HG03097 (cell line): ENCODE results near the gene MAN1B1.

Source experiments
- ATAC-seq: cut with Tn5 transposase; IDR thresholded peaks from one replicate; pipeline ENCODE4 v1.9.1; 2021; ENCODE audit not compliant: unreplicated experiment, low FRiP score

The MAN1B1 gene

DNA sequence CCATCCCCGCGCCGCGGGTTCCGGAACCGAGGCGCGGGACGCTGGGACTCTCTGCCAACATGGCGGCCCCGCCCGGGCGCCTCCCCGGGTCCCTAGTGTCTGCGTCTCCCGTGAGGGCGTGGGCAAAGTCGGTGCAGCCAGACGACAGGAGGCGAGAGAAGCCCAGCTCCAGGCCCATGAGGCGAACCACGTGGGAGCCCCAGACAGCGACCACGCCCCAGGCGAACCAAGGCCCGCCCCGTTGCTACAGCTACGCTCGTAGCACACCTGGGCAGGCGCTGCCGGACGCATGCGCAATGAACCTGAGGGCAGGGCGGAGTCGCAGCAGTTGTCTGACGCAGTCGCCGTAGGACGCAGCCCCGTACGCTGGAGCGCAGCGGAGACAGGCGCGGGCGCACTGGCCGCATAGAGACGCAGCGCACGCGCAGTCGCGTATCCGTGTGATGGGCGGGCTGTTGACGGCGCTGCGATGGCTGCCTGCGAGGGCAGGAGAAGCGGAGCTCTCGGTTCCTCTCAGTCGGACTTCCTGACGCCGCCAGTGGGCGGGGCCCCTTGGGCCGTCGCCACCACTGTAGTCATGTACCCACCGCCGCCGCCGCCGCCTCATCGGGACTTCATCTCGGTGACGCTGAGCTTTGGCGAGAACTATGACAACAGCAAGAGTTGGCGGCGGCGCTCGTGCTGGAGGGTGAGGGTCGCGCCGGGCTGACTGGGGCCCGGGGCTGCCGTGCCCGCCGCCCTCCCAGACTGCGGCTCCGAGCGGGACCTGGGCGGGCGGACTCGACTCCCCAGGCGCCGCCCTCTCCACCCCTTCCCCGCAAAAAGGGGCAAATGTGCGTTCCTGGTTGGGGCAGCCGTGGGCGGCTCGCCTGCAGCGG lies at the start of gene MAN1B1:
Gene MAN1B1 (plus strand): TSS at position 455 of the 878 bp plus-strand sequence. CDS start 15 bp downstream, at position 470.
- peak; percentile 73 for ATAC-seq

DNA sequence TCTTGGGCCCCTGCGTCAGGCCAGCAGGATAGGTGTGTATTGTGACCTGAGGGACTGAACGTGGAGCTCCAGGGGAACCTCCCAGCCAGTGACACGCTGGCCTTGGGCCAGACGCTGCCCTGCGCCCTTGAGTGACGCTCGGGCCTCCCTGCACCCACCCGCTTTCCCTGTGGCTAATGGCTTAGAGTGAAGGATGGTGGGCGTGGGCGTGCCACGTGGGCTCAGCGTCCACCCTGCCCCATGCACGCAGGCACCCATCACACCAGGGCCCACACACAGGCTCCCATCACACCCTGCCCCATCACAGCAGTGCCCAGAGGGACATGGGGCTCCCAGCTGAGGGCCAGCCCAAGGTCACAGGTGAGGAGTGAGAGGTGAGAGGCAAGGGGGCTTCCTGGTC lies 49.8 kb upstream of the MAN1B1 start:
- ATAC-seq = no peak

DNA sequence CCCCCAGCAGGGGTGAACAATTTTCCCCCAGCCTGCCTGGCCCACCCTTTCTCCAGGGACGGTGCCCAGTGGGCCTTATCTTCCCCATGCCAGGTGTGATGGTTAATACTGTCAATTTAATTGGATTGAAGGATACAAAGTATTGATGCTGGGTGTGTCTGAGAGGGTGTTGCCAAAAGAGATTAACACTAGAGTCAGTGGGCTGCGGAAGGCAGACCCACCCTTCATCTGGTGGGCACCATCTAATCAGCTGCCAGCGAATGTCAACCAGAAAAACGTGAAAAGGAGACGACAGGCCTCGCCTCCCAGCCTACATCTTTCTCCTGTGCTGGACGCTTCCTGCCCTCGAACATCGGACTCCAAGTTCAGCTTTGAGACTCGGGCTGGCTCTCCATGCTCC lies 49.3 kb upstream of the MAN1B1 start:
- no peak for ATAC-seq

DNA sequence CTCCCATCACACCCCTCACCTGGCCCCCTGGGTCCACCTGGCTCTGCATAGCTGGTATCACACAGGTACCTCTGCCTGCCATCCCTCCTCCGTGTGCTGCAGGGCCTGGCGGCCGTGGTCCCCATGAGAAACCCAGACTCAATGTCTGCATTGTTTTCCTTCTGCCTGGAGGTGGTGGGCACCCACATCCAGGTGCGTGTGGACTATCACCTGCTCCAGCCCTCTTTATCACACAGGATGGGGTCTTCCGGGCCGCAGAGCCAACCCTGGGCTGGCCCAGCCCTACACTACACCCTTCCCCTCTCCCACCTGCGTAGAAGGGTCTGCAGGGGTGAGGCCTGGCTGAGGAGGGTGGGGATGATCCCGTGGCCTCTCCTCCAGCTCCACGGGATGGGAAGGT lies 47.9 kb upstream of the MAN1B1 start:
- ATAC-seq = no peak

DNA sequence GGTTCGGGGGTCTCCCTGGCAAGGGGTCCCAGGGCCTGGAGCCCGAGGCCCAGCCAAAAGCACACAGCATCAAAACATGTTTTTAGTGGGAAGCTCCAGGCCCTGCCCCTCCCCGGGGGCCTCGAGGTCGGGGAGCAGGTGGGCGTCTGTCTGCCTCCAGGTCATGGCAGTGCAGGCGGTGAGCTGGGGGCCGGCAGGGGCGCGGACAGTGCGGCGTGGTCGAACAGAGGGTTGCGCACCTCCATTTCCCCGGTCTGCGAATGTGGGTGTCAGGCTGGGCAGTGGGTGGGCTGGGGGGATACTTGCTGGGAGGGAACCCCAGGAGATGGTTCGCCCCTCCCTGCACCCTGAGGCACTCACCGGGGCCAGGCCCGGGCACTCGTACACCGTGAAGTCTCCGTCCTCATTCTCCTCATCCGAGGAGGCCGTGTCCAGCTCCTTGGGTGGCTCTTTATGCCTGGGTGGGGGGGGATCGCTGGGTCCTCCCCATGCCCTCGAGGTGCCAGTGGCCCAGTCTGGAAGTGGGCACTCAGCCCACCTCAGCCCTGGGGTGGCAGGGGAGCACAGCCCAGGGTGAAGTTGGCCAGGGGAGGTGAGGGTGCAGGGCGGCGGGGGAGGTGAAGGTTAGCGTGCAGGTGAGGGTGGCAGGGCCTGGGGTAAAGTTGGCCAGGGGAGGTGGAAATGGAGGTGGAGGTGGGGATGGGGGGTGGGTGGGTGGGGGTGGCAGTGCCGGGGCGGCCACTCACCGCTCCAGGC lies 47.0 kb upstream of the MAN1B1 start:
- no peak for ATAC-seq

DNA sequence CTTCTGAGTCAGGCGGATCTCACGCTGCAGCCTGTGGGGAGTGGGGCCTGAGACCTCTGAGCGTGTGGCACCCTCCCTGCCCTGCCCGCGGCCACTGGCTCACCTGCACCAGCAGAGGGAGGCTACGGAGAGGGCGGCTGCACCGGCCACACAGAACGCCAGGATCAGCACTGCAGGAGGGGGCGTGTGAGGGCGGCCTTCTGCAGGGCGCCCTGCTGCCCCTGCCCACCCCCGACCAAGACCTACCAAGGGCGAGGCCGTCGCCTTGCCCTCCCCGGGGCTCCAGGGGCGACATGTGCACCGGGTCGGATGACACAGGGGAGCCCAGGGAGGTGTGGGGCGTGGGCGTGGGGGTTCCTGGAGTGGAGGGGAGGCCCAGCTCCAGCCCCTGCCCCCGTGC lies 46.2 kb upstream of the MAN1B1 start:
- no peak for ATAC-seq

DNA sequence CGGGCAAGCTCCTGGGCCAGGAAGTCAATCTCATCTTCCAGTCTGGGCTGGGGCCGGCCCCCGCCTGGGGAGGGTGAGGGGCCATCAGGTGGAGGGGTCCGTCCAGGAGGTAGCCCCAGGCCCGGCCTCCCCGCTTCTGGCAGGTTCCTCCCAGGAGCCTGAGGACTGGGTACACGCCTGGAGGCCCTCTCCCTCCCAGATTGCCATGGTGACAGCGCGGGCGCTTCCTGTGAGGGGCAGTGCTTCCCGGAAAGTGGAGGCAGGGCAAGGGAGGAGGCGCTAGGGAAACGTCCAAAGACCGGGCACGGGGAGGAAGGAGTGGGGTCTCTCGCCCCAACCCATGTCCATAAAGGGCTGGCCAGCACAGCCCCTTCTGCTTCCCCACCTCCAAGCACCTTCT lies 45.7 kb upstream of the MAN1B1 start:
- ATAC-seq = no peak

DNA sequence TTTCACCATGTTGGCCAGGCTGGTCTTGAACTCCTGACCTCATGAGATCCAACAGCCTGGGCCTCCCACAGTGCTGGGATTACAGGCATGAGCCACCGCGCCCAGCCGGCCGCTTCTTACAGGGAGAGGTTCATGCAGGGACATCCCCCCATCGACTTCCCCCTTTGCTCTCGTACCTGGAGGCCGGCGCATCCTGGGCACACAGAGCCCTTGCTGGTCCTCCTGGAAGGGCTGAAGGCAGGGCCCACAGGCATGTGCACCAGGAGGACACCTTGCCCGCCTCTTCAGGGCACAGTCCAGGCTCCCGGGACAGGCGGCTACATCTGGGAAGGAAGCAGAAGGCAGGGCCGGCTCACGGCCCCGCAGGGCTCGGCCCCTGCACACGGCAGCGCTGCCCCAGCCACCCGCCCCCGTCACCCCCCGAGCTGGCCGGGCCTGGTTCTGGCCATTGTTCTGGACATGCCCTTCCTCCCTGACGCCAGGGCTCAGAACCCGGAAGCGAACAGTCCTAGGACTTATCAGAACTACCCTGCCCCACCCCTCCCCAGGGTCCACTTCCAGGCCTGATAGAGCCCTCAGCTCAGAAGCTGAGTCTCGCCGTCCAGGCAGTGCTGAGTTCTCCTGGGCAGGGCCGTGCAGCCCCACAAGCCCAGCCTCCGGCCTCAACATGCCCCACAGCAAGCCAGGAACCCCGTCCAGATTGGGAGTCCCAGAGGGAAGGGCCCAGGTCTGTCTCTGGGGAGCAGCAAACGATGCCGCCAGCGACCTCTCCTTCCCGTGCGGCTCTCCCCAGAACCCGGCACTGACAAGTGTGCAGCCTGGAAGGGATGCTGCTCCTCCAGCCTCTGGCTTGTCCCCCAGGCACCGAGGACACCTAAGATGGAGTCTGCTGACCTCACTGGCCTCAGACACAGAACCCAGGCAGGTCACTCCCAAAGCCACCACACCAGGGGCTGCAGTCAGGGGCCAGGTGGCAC lies 43.7 kb upstream of the MAN1B1 start:
- ATAC-seq = no peak

DNA sequence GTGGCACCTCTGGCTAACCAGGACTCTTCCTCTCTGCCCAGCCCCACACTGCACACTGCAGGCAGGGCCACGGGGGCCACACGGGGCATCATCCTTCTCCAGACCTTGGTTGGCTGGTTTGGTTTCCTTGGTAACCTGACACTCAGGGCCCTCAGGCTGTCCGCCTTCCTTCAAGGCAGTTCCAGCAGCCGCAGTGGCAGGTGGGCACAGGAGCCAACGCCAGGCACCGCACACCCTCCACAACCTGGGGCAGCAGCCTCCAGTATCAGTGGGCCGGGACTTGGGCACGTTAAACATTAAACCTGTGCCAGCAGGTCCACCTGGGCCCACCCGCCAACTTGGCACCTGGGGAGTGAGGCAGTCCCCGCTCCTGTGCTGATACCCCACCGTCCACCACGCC lies 42.7 kb upstream of the MAN1B1 start:
- ATAC-seq = no peak

DNA sequence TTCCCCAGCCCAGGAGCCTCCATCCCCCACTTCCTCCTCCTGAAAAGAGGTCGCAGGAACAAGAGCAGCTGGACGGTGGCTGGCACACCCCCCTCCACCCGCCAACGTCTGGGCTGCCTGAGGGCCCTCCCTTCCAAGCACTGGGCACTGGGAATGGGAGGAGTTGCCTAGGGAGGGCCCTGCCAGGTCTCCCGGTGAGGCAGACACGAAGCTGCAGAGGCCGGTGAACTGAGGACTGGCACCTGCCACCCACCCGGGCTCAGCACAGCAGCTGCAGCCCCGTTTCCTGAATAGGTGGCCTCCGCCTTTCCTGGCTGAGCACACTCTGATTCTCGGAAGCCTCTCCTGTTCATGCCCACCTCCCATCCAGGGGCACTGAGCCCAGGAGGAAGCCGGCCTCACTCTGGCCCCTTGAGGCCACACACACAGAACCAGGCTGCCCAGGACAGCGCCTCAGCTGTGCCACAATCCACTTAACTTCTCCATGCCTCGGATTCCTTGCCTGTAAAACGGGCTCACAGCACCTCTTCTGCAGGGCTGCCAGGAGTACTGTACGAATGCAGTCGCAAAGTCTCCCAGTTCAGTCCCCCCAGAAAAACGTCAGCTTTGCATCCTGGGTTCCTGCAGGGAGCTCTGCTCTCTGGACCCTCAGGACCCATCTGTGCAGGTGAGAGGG lies 42.1 kb upstream of the MAN1B1 start:
- ATAC-seq = no peak

DNA sequence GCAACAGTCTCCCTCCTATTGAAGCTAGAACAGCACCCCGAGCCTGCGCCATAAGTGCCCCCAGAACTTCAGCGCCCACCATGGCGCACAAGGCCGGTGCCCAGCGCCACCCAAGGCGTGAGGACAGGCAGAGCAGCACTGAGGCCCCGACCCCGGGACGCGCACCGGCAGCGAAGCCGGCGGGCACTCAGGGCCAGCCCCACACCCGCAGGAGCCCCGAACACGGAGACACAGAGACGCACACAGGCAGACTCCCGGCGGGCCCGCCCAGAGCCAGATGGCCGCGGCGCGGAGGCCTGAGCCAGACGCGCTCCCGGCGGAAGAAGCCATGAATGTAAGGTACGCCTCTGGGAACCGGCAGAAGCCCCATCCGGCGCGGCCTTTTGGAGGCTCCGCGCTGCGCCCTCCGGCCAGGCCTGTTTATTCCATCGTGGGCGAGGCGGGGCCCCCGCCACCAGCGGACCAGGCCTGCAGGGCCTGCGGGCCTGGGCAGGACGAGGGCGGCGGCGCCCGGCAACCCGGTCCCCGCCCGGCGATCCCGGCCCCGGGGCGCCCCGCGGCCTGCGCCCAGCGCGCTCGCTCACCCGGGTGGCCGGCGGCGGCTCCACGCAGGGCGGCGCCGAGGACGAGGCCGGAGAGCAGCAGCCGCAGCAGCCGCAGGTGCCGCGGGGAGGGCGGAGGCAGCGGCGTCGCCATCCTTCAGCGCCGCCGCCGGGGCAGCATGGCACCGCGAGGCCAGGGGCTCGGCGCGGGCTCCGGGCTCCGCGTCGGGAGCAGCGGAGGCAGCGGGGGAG lies 41.3 kb upstream of the MAN1B1 start:
- no peak for ATAC-seq

DNA sequence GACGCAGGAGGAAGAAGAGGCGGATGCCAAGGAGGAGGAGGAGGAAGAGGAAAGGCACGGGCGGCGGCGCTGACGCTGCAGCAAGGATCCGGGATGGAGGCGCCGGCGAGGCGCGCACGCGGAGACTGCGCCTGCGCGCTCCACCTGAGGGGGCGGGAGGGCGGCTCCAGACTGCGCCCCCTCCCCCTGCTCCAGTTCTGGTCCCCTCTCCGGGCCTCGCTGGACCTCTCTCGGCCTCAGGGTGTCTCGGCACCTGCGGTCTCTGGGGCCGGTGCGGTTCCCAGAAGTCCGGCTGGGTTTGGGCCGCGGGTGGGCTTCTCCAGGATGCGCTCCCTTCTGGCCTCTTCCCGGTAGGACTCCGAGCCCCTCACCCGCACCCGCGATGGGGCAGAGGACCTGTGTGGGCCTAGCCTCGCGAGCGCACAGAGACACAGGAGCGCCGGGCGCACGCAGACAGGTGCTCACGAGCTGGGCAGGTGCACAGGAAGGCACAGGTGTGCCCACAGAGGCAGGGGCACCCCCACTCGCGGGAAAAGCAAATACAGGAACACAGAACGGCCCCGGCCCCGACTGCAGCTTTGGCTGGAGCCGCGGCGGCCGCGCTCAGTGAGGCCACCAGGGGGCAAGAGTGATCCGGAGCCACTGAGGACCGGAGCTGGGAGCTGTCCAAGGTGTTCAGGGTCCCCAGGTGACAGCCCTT lies 40.5 kb upstream of the MAN1B1 start, which contains the start of gene NPDC1:
Gene NPDC1 (minus strand): TSS at position 90 of the 700 bp plus-strand sequence. CDS start 188 bp downstream, outside the sequence.
- no peak for ATAC-seq

DNA sequence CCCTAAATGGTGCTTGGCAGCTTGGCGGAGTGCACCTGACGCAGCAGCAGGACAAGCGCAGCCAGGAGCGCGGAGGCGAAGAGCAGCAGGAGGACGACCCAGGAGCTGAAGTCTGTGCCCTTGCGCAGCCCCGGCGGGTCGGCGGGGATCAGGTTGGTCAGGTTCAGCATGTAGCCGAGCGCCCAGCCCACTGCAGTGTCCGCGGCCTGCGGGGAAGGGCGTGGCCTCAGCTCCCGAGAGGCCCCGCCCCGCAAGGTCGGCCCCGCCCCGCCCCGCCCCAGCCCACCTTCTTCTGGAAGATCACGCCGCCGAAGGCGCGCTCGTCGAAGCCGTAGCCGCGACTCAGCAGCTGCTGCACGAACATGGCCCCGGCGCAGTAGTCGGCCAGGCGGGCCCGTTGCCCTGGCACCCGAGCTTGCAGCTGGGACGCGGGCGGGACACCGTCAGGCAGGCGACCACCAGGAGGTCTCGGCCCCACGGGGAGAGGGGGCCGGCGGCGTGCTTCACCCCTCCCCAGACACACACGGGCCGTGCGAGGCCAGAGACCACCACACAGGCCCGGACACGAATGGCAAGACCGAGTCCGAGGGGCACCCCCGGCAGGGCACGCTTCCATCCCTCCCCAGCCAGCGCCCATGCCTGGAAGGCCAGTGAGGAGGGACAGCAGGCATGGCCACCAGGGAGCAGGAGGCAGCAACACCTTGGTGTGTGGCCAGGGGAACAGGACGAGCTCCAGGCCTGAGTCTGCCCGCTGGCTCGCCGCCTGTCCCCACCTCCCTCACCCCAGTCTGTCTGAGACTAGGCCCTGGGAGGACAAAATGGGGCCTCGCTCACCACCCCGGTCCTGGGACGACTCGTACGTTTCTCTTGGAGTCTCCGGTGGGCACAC lies 37.9 kb upstream of the MAN1B1 start:
- ATAC-seq = no peak

DNA sequence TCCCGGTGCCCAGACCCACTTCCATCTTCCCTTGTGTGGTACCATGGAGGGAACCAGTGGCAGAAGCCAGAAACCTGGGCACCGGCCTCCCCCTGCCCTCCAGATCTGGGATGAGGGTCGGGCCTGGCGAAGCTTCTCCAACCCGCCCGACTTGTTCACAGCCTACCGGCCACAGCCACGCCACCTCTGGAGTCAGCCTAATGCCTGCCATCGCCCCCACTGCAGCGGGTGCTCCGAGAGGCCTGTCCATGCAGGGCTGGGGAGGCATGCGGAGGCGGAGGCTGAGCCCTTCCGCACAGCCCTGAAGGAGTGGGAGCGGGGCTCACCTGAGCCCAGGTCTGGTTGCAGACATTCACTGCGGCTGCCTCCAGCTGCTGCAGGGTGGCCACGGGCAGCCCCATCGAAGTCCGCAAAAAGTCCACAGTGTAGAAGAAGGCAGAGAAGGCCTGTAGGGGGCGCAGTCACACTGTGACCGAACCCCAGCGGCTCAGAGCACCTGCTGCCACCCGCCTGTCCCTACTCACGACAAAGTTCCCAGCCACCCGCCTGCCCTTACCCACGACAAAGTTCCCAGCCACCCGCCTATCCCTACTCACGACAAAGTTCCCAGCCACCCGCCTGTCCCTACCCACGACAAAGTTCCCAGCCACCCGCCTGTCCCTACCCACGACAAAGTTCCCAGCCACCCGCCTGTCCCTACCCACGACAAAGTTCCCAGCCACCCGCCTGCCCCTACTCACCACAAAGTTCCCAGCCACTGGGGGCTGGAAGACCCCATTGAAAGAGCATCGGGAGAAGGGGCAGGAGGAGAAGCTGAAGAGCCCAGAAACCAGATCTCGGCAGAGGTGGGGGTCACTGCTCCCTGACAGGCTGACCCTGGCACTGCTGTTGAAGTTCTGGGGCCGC lies 37.0 kb upstream of the MAN1B1 start:
- no peak for ATAC-seq

DNA sequence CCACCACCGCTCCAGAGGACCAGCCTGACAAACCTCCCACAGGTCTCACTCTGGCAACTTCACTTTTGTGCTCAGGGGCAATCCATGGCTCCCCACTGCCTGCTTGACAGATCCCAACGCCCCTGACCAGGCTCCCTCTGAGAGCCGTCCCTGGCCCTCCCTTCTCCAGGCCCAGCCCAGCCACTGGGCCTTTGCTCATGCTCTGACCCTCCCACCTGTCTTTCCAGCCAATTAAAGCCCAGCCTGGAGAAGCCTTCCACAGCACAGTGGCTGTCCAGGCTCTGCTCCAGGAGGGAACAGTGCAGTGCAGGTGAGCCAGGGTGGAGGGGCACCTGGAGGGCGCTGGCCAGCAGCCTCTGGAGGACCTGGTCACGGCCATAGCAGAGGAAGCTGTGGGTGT lies 36.2 kb upstream of the MAN1B1 start:
- ATAC-seq = no peak

DNA sequence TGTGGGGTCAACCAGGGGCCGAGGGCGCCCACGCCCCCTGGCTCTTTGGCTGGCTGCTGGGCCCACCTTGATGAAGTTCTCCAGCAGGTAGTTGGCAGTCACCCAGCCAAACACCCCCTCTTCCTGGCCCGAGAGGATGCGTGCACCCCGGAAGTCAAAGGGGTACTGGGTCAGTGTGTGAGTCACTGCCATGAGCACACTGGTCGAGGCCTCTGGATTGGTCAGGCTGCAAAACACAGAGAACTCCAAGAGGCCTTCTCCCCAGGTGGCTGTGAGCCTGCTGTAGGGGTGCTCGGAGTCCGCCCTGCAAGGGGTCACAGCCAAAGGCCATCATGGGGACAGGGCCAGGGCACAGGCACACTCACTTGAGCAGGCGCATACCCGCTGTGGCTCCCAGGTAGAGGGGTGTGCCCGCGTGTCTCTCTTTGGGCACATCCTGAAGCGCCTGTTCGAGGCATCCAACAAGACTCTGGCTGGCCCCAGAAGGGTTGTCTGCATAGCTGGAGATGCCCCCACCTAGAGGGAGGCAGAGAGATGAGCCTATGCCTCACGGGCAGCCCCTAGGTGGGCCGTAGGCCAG lies 35.5 kb upstream of the MAN1B1 start:
- ATAC-seq = no peak
